ENCODE measurements around the gene RGS19.

RGS19 gene

DNA sequence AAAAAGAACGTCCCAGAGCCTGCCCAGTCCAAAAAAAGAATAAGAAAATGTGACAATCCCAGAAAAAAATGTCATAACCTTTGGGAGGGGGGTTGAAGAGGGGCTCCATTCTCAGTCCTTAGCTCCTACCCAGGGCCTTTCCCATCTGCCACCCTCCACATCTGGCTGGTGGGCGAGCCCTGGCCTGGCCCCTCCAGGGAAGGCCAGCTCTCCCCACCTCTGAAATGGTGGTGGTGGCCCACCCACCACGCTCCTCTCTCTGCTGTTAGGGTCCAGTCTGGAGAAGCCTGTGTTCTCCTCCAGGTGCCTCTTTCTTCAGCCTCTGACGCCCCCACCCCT lies 415 bp downstream of the RGS19 start:
- no peaks in the 10 kb centered on the region for H4K20me1 ChIP-seq (ENCODE audit: insufficient read depth)
- TF ChIP-seq, protein P1, sequence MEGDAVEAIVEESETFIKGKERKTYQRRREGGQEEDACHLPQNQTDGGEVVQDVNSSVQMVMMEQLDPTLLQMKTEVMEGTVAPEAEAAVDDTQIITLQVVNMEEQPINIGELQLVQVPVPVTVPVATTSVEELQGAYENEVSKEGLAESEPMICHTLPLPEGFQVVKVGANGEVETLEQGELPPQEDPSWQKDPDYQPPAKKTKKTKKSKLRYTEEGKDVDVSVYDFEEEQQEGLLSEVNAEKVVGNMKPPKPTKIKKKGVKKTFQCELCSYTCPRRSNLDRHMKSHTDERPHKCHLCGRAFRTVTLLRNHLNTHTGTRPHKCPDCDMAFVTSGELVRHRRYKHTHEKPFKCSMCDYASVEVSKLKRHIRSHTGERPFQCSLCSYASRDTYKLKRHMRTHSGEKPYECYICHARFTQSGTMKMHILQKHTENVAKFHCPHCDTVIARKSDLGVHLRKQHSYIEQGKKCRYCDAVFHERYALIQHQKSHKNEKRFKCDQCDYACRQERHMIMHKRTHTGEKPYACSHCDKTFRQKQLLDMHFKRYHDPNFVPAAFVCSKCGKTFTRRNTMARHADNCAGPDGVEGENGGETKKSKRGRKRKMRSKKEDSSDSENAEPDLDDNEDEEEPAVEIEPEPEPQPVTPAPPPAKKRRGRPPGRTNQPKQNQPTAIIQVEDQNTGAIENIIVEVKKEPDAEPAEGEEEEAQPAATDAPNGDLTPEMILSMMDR (conservative IDR thresholded peaks at IDR 0.05; ENCODE audit: low read depth, low read length) = no peak
- H3K4me1 ChIP-seq (ENCODE audit: low read depth, poor library complexity, severe bottlenecking) = peaks cover 20% of the 10 kb centered on the region
- H2AFZ ChIP-seq (ENCODE audit: low read depth) = peak overlapping the region; percentile 87
- H3K27me3 ChIP-seq (ENCODE audit: insufficient read depth, low read depth) = peaks cover 44% of the 10 kb centered on the region
- H3K27ac ChIP-seq = no peak overlapping the region
- H3K4me2 ChIP-seq = peak overlapping the region; percentile 98
- peak overlapping the region; percentile 74; the same call in 1 of the 2 replicates for H3K9ac ChIP-seq
- no peaks in the 10 kb centered on the region for H3K79me2 ChIP-seq (ENCODE audit: insufficient read depth, low read depth)
- H3K36me3 ChIP-seq (ENCODE audit: insufficient read depth) = no peaks in the 10 kb centered on the region
- no peak overlapping the region for H3K4me3 ChIP-seq (IDR thresholded peaks at IDR 0.05; ENCODE audit: insufficient read depth, low read depth, low read length)

GRCh38 chr20:64077876-64078551 lies 1.3 kb downstream of the RGS19 start:
- no peaks in the 10 kb centered on the region for H3K36me3 ChIP-seq (ENCODE audit: insufficient read depth)
- H3K4me3 ChIP-seq (IDR thresholded peaks at IDR 0.05; ENCODE audit: insufficient read depth, low read depth, low read length) = no peak overlapping the region
- peaks cover 36% of the 10 kb centered on the region for H3K27me3 ChIP-seq (ENCODE audit: insufficient read depth, low read depth)
- no peak overlapping the region for H3K27ac ChIP-seq
- H3K79me2 ChIP-seq (ENCODE audit: insufficient read depth, low read depth) = no peaks in the 10 kb centered on the region
- peaks cover 20% of the 10 kb centered on the region for H3K4me1 ChIP-seq (ENCODE audit: low read depth, poor library complexity, severe bottlenecking)
- H3K9ac ChIP-seq = peak overlapping the region; percentile 74; the same call in 1 of the 2 replicates
- H2AFZ ChIP-seq (ENCODE audit: low read depth) = no peak overlapping the region
- TF ChIP-seq, protein P1 (conservative IDR thresholded peaks at IDR 0.05; ENCODE audit: low read depth, low read length) = no peak
- peak overlapping the region; percentile 98 for H3K4me2 ChIP-seq
- H4K20me1 ChIP-seq (ENCODE audit: insufficient read depth) = no peaks in the 10 kb centered on the region

DNA sequence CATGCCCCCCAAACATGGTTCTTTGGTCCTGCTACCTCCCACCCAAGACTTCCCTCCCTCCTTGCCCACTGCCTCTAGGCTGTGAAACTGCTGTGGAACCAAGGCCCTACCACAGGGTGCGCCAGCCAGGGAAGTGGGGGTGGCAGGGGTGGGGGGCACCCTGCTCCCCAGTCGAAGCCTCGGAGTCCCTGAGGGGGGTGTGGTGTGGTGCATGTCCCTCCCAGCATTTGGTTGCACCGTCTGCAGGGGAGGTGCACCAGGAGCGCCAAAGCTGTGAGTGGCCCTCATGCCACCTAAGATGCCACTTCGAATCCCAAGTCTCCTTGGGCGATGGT lies 1.8 kb downstream of the RGS19 start:
- Histone ChIP-seq H3K27ac (no peak overlapping the region), H4K20me1 (ENCODE audit: insufficient read depth) (no peaks in the 10 kb centered on the region), H3K4me3 (IDR thresholded peaks at IDR 0.05; ENCODE audit: insufficient read depth, low read depth, low read length) (no peak overlapping the region), H3K27me3 (ENCODE audit: insufficient read depth, low read depth) (peaks cover 31% of the 10 kb centered on the region), H3K9ac (no peak overlapping the region), H3K79me2 (ENCODE audit: insufficient read depth, low read depth) (no peaks in the 10 kb centered on the region), H2AFZ (ENCODE audit: low read depth) (no peak overlapping the region), H3K4me1 (ENCODE audit: low read depth, poor library complexity, severe bottlenecking) (peaks cover 20% of the 10 kb centered on the region), H3K4me2 (no peak overlapping the region), H3K36me3 (ENCODE audit: insufficient read depth) (no peaks in the 10 kb centered on the region)
- TF ChIP-seq, protein P1 (conservative IDR thresholded peaks at IDR 0.05; ENCODE audit: low read depth, low read length) = no peak

- H3K9ac ChIP-seq = no peak overlapping the region
- TF ChIP-seq, protein P1 (conservative IDR thresholded peaks at IDR 0.05; ENCODE audit: low read depth, low read length) = no peak
- H3K79me2 ChIP-seq (ENCODE audit: insufficient read depth, low read depth) = no peaks in the 10 kb centered on the region
- H3K27me3 ChIP-seq (ENCODE audit: insufficient read depth, low read depth) = peaks cover 27% of the 10 kb centered on the region; the same call in 1 of the 2 replicates
- no peak overlapping the region for H2AFZ ChIP-seq (ENCODE audit: low read depth)
- peaks cover 20% of the 10 kb centered on the region for H3K4me1 ChIP-seq (ENCODE audit: low read depth, poor library complexity, severe bottlenecking)
- H3K27ac ChIP-seq = no peak overlapping the region
- H3K4me3 ChIP-seq (IDR thresholded peaks at IDR 0.05; ENCODE audit: insufficient read depth, low read depth, low read length) = no peak overlapping the region
- no peaks in the 10 kb centered on the region for H4K20me1 ChIP-seq (ENCODE audit: insufficient read depth)
- no peak overlapping the region for H3K4me2 ChIP-seq
- no peaks in the 10 kb centered on the region for H3K36me3 ChIP-seq (ENCODE audit: insufficient read depth)
Observed at GRCh38 chr20:64077094-64077493, 2.2 kb downstream of the RGS19 start.

Data from KMS-11 (cell line).